Astrocyte (in vitro differentiated cells and primary cell): ENCODE results near the gene CHMP1B. TPM values are rescaled to one million over a fixed set of nuclear protein-coding genes. Genes with fewer than 3 reads are reported as not detected.

ENCODE experiments used
- DNase-seq: peaks from one replicate; pipeline ENCODE4 v3.0.0-alpha.2; 2010; ENCODE audit warnings: low read depth
- FAIRE-seq: peaks from 2 replicates; lab custom pipeline; 2011; peaks lifted over from hg19 to GRCh38; lab: Jason Lieb, UNC
- H2AFZ ChIP-seq: 2 replicates; pipeline ENCODE4 v1.6.0; 2012; ENCODE audit warnings: low read depth, low read length, inconsistent platforms
- H3K27ac ChIP-seq: 2 replicates; pipeline ENCODE4 v1.5.1; 2011; ENCODE audit warnings: low read depth, low read length, inconsistent platforms
- H3K27me3 ChIP-seq: 2 replicates; pipeline ENCODE4 v1.6.0; 2011; ENCODE audit warnings: low read length, inconsistent platforms; ENCODE audit not compliant: insufficient read depth
- H3K36me3 ChIP-seq: 2 replicates; pipeline ENCODE4 v1.5.1; 2011; ENCODE audit warnings: low read length, inconsistent platforms; ENCODE audit not compliant: insufficient read depth
- H3K4me1 ChIP-seq: 2 replicates; pipeline ENCODE4 v1.5.1; 2011; ENCODE audit warnings: low read length, inconsistent platforms; ENCODE audit not compliant: insufficient read depth
- H3K4me2 ChIP-seq: 2 replicates; pipeline ENCODE4 v1.6.0; 2012; ENCODE audit warnings: low read length, inconsistent platforms
- H3K4me3 ChIP-seq: 2 replicates; pipeline ENCODE4 v1.5.1; 2011; ENCODE audit warnings: low read depth, mild to moderate bottlenecking, low read length, inconsistent platforms; ENCODE audit not compliant: insufficient read depth
- H3K79me2 ChIP-seq: 2 replicates; pipeline ENCODE4 v1.6.0; 2012; ENCODE audit warnings: mild to moderate bottlenecking, low read length, inconsistent platforms; ENCODE audit not compliant: insufficient read depth
- H3K9ac ChIP-seq: 2 replicates; pipeline ENCODE4 v1.6.0; 2012; ENCODE audit warnings: mild to moderate bottlenecking, low read length, inconsistent platforms
- H3K9me3 ChIP-seq: 2 replicates; pipeline ENCODE4 v1.5.1; 2012; ENCODE audit warnings: low read depth, mild to moderate bottlenecking, low read length, inconsistent platforms; ENCODE audit not compliant: insufficient read depth
- H4K20me1 ChIP-seq: 2 replicates; pipeline ENCODE4 v1.6.0; 2012; ENCODE audit warnings: low read length, inconsistent platforms; ENCODE audit not compliant: insufficient read depth
- H3K27ac Mint-ChIP-seq: one replicate; pipeline ENCODE4 v1.8.0; 2021; ENCODE audit warnings: mild to moderate bottlenecking, mixed read lengths; ENCODE audit not compliant: unreplicated experiment
- H3K27me3 Mint-ChIP-seq: one replicate; pipeline ENCODE4 v1.8.0; 2021; ENCODE audit warnings: low read depth, mixed read lengths; ENCODE audit not compliant: unreplicated experiment
- H3K36me3 Mint-ChIP-seq: one replicate; pipeline ENCODE4 v1.8.0; 2021; ENCODE audit warnings: low read depth, mixed read lengths; ENCODE audit not compliant: unreplicated experiment
- H3K4me1 Mint-ChIP-seq: one replicate; pipeline ENCODE4 v1.8.0; 2021; ENCODE audit warnings: low read depth, mixed read lengths; ENCODE audit not compliant: unreplicated experiment
- H3K4me3 Mint-ChIP-seq: one replicate; pipeline ENCODE4 v1.8.0; 2021; ENCODE audit warnings: mild to moderate bottlenecking, moderate library complexity, mixed read lengths; ENCODE audit not compliant: unreplicated experiment
- H3K9me3 Mint-ChIP-seq: one replicate; pipeline ENCODE4 v1.8.0; 2021; ENCODE audit warnings: mild to moderate bottlenecking, mixed read lengths; ENCODE audit not compliant: unreplicated experiment
- CTCF ChIP-seq: IDR thresholded peaks from 2 replicates; pipeline ENCODE4 v1.5.1; 2011; ENCODE audit warnings: low read depth, mild to moderate bottlenecking, inconsistent platforms, low read length, moderate library complexity; ENCODE audit not compliant: insufficient read depth
- EZH2 ChIP-seq: IDR thresholded peaks from 2 replicates; pipeline ENCODE4 v1.6.1; 2012; ENCODE audit warnings: mild to moderate bottlenecking, low read length, inconsistent platforms; ENCODE audit not compliant: insufficient read depth
- total RNA-seq: library from RNA; stranded (reverse); gene quantifications from 2 replicates; pipeline ENCODE4 v1.2.1, GENCODE V29; 2021

Gene CHMP1B
- total RNA-seq, 1 donor from 2014 or later = 49.7 TPM

GRCh38 chr18:11808001-11808855 lies 43.0 kb upstream of the CHMP1B start:
- Histone ChIP-seq H3K9me3 (no peaks in the 10 kb centered on the region), H3K79me2 (no peaks in the 10 kb centered on the region), H4K20me1 (no peaks in the 10 kb centered on the region), H2AFZ (peak overlapping the region; percentile 45), H3K27me3 (peaks cover under 1% of the 10 kb centered on the region), H3K4me1 (peaks cover 11% of the 10 kb centered on the region), H3K9ac (no peak overlapping the region), H3K27ac (peak overlapping the region; percentile 77), H3K4me3 (no peak overlapping the region), H3K4me2 (peak overlapping the region; percentile 62), H3K36me3 (no peaks in the 10 kb centered on the region)
- no peak overlapping the region for H3K4me3 Mint-ChIP-seq
- FAIRE-seq = no peak
- peaks cover 30% of the 10 kb centered on the region for H3K4me1 Mint-ChIP-seq
- TF ChIP-seq EZH2 (no peak), CTCF (no peak)
- H3K9me3 Mint-ChIP-seq = peaks cover 3% of the 10 kb centered on the region
- H3K36me3 Mint-ChIP-seq = no peaks in the 10 kb centered on the region
- peak overlapping the region; percentile 91 for H3K27ac Mint-ChIP-seq
- DNase-seq = peak; percentile 55
- no peaks in the 10 kb centered on the region for H3K27me3 Mint-ChIP-seq

GRCh38 chr18:11809895-11810294 lies 41.3 kb upstream of the CHMP1B start:
- Mint-ChIP-seq H3K36me3 (no peaks in the 10 kb centered on the region), H3K4me1 (peaks cover 30% of the 10 kb centered on the region)
- H3K4me3 ChIP-seq = no peak overlapping the region

More at GRCh38 chr18:11809895-11810294, 41.3 kb upstream of the CHMP1B start:
- Mint-ChIP-seq H3K9me3 (peaks cover 3% of the 10 kb centered on the region), H3K4me3 (no peak overlapping the region), H3K27ac (no peak overlapping the region), H3K27me3 (no peaks in the 10 kb centered on the region)
- DNase-seq = no peak
- Histone ChIP-seq H3K27ac (no peak overlapping the region), H4K20me1 (no peaks in the 10 kb centered on the region), H3K4me2 (no peak overlapping the region), H3K4me1 (peaks cover 11% of the 10 kb centered on the region), H3K9me3 (no peaks in the 10 kb centered on the region), H3K36me3 (no peaks in the 10 kb centered on the region), H3K9ac (no peak overlapping the region), H3K79me2 (no peaks in the 10 kb centered on the region), H3K27me3 (no peaks in the 10 kb centered on the region), H2AFZ (no peak overlapping the region)
- no peak for TF ChIP-seq EZH2
- no peak for TF ChIP-seq CTCF
- no peak for FAIRE-seq
